Coronary artery (tissue), 2 donors: ENCODE measurements around the gene TMEM242.
A peak's percentile ranks its signal among the peaks of the same experiment; 100 is the strongest.

Source experiments
- DNase-seq: peaks from one replicate; pipeline ENCODE4 v3.0.0-alpha.2; 2017; ENCODE audit warnings: low spot score
- H3K27ac ChIP-seq, 2 donors: fragments of 200-600 bp; sonication (generic); one replicate each; pipeline ENCODE4 v1.5.1; 2016 to 2019
- H3K4me3 ChIP-seq: fragments of 200-600 bp; sonication (generic); 2 replicates; pipeline ENCODE4 v1.5.1; 2016; ENCODE audit warnings: mild to moderate bottlenecking, moderate library complexity
- CTCF ChIP-seq: fragments of 200-600 bp; sonication (generic); IDR thresholded peaks from one replicate; pipeline ENCODE4 v1.5.1; 2019; ENCODE audit warnings: antibody characterized with exemption

Gene TMEM242

DNA sequence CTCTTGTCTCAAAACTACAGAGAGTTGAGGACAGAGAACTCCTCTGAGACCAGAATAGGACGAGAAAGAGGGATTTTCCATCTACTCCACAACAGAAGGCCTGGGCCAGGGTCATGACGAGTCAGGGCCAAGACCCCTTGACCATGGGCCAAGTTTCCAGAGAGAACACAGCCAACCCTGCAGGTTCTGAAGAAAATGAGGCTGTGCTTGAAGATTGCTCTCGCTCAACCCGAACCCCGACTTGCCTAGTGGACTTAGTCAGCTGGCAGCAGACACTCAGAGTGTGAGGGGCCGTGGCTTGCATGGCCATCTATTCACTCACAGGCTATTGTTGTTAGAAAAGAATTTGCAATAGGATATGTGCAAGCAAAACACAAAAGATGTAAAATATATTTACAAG lies 54.5 kb downstream of the TMEM242 start:
- TF ChIP-seq CTCF: no peak
- Histone ChIP-seq H3K4me3 (peak overlapping the region; percentile 37), H3K27ac (peak overlapping the region; percentile 77 to 89)
- DNase-seq: peak; percentile 72

GRCh38 chr6:157268396-157268795 lies 54.9 kb downstream of the TMEM242 start:
- TF ChIP-seq CTCF: no peak

GRCh38 chr6:157267654-157268053 lies 55.7 kb downstream of the TMEM242 start:
- no peak for DNase-seq
- no peak overlapping the region for H3K4me3 ChIP-seq
- H3K27ac ChIP-seq: peak overlapping the region in 1 of 2 donors; percentile 28
- no peak for TF ChIP-seq CTCF

More at GRCh38 chr6:157268396-157268795, 54.9 kb downstream of the TMEM242 start:
- DNase-seq: peak; percentile 64
- H3K4me3 ChIP-seq: no peak overlapping the region
- peak overlapping the region; percentile 77 to 89 for H3K27ac ChIP-seq

- no peak overlapping the region for H3K4me3 ChIP-seq
- DNase-seq: no peak
- no peak overlapping the region for H3K27ac ChIP-seq
- no peak for TF ChIP-seq CTCF
Measured at GRCh38 chr6:157267109-157267611, 56.2 kb downstream of the TMEM242 start.

- no peak overlapping the region for H3K4me3 ChIP-seq
Measured at GRCh38 chr6:157266274-157267101, 56.8 kb downstream of the TMEM242 start.

GRCh38 chr6:157265635-157266034 lies 57.7 kb downstream of the TMEM242 start:
- no peak overlapping the region for H3K4me3 ChIP-seq
- DNase-seq: no peak
- no peak for TF ChIP-seq CTCF
- peak overlapping the region in 1 of 2 donors; percentile 61 for H3K27ac ChIP-seq

More at GRCh38 chr6:157266274-157267101, 56.8 kb downstream of the TMEM242 start:
- no peak overlapping the region for H3K27ac ChIP-seq
- DNase-seq: no peak
- TF ChIP-seq CTCF: no peak

DNA sequence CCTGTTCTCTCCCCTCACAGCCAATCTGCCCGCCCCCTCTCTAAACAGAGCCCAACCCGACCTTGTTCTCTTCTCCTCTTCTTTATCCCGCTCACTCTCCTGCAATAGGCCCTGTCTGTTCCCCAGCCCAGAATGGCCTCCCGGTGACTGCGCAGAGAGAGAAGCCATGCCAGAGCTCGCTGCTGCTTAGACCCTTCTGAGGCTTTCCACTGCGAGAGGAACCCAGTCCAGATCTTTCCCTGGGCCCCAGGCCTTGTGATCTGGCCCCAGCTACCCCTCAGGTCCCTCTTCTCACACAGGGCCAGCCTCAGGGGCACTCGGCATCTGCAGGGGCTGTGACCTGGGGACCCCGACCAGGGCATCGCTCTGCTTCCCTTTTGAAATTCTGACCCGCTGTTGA lies 58.1 kb downstream of the TMEM242 start:
- no peak for TF ChIP-seq CTCF
- Histone ChIP-seq H3K27ac (peak overlapping the region in 1 of 2 donors; percentile 61), H3K4me3 (no peak overlapping the region)
- DNase-seq: no peak
